Stomach (tissue), 9 donors: ENCODE data around the gene PALLD. TPM values are rescaled to one million over a fixed set of nuclear protein-coding genes. Genes with fewer than 3 reads are reported as not detected.

ENCODE experiments used
- DNase-seq, 2 donors: peaks; one replicate each; pipeline versions ENCODE4 v3.0.0 to v3.0.0-alpha.2; 2013 to 2019
- H3K27ac ChIP-seq, 5 donors: fragments of 200-600 bp in 4 of 5; sonication (generic) in 4 of 5; one replicate each; pipeline ENCODE4 v1.5.1; 2013 to 2019; ENCODE audit warnings: mild to moderate bottlenecking in 1 of 5, moderate library complexity in 1 of 5
- H3K27me3 ChIP-seq, 3 donors: fragments of 200-600 bp; sonication (generic); one replicate each; pipeline ENCODE4 v1.5.1; 2017 to 2019; ENCODE audit warnings: mixed run types in 1 of 3
- H3K36me3 ChIP-seq, 4 donors: fragments of 200-600 bp; sonication (generic); 1 replicate in 3 of 4; 2 replicates in 1 of 4; pipeline ENCODE4 v1.5.1; 2016 to 2019
- H3K4me1 ChIP-seq, 4 donors: fragments of 200-600 bp; sonication (generic); one replicate each; pipeline ENCODE4 v1.5.1; 2016 to 2019
- H3K4me3 ChIP-seq, 4 donors: fragments of 200-600 bp; sonication (generic) in 3 of 4; one replicate each; pipeline ENCODE4 v1.5.1; 2016 to 2019; ENCODE audit warnings: mild to moderate bottlenecking in 1 of 4
- H3K9me3 ChIP-seq, 4 donors: fragments of 200-600 bp; sonication (generic); one replicate each; pipeline ENCODE4 v1.5.1; 2016 to 2019
- CTCF ChIP-seq, 7 experiments: fragments of 450-650 bp in 4 of 7; fragments of 200-600 bp in 3 of 7; sonication (generic) in 3 of 7; IDR thresholded peaks; one replicate each; pipeline ENCODE4 v1.5.1; 2016 to 2019; ENCODE audit warnings: antibody characterized with exemption in 7 of 7, control low read depth in 2 of 7, mild to moderate bottlenecking in 1 of 7
- EP300 ChIP-seq: sonication (generic); formaldehyde crosslinking; IDR thresholded peaks from one replicate; pipeline ENCODE4 v1.6.1; 2017; ENCODE audit warnings: antibody characterized with exemption
- POLR2A ChIP-seq, 4 donors: fragments of 450-650 bp; IDR thresholded peaks; one replicate each; pipeline ENCODE4 v1.6.1; 2016; ENCODE audit warnings: antibody characterized with exemption in 4 of 4, control low read depth in 2 of 4, mild to moderate bottlenecking in 1 of 4, moderate library complexity in 1 of 4
- POLR2AphosphoS5 ChIP-seq, 3 donors: sonication (generic); formaldehyde crosslinking; IDR thresholded peaks; one replicate each; pipeline ENCODE4 v1.6.1; 2016; ENCODE audit warnings: antibody characterized with exemption in 3 of 3
- WGBS, 5 donors: extraction: QIAGEN DNeasy Blood & Tissue Kit in 3 of 5; methylation state at CpG; one replicate each; pipeline versions ENCODE4 v1.1.5 to v1.1.7; 2013 to 2018; 5-methylcytosine and 5-hydroxymethylcytosine counted together
- intact Hi-C: fragments of 100-400 bp; cut with DNase I; formaldehyde crosslinking; loops from one replicate; pipeline ENCODE4 v1.15.1; 2023; ENCODE audit warnings: low total_unique reads
- polyA plus RNA-seq, 3 donors: library from polyadenylated mRNA; stranded (reverse); fragments of 200-250 nt; gene quantifications; one replicate each; pipeline ENCODE4 v1.2.3, GENCODE V29; 2013
- total RNA-seq, 5 donors: library from RNA; depleted of rRNA; stranded (reverse); fragments of >200 nt; gene quantifications; one replicate each; pipeline versions ENCODE4 v1.1.0 to v1.2.3, GENCODE V29; 2014 to 2016
- donor health status: healthy with polysubstance abuse.
- donor health status: Bipolar disorder and iron deficiency.
- donor health status: healthy.

Gene PALLD
- total and polyA plus RNA-seq, 8 donors = 75.9 to 984 (median 206) TPM

GRCh38 chr4:168621806-168622589, 125.1 kb downstream of the PALLD start:
- TF ChIP-seq EP300 (no peak), POLR2AphosphoS5 (IDR thresholded peaks at IDR 0.05) (no peak), POLR2A (IDR thresholded peaks at IDR 0.05) (no peak)
- no peak overlapping the region for H3K4me3 ChIP-seq
- no peak for DNase-seq
- H3K27me3 ChIP-seq = no peaks in the 10 kb centered on the region
- H3K4me1 ChIP-seq = no peaks in the 10 kb centered on the region
- no peak overlapping the region for H3K27ac ChIP-seq
- intact Hi-C loops = no loop called here
- H3K9me3 ChIP-seq = no peaks in the 10 kb centered on the region
- H3K36me3 ChIP-seq = no peaks in the 10 kb centered on the region
- WGBS, 5 donors = 78 to 88% (median 87%) methylated on average over 9 of the region's 9 CpGs

- Histone ChIP-seq H3K36me3 (no peaks in the 10 kb centered on the region), H3K4me1 (no peaks in the 10 kb centered on the region), H3K27ac (no peak overlapping the region), H3K4me3 (no peak overlapping the region), H3K9me3 (no peaks in the 10 kb centered on the region), H3K27me3 (no peaks in the 10 kb centered on the region)
- intact Hi-C loops = no loop called here
- 81 to 87% (median 82%) methylated on average over 5 of the region's 5 CpGs for WGBS, 5 donors
- TF ChIP-seq CTCF (IDR thresholded peaks at IDR 0.05) = no peak
- no peak for TF ChIP-seq POLR2A (IDR thresholded peaks at IDR 0.05)
- TF ChIP-seq EP300 = no peak
- no peak for TF ChIP-seq POLR2AphosphoS5 (IDR thresholded peaks at IDR 0.05)
- DNase-seq = no peak
Observed at GRCh38 chr4:168622600-168622999, 125.7 kb downstream of the PALLD start.

- no peaks in the 10 kb centered on the region for H3K36me3 ChIP-seq
- H3K27me3 ChIP-seq = no peaks in the 10 kb centered on the region
- TF ChIP-seq CTCF (IDR thresholded peaks at IDR 0.05) = no peak
- no peak for TF ChIP-seq EP300
- no peak for TF ChIP-seq POLR2A (IDR thresholded peaks at IDR 0.05)
- no peak for TF ChIP-seq POLR2AphosphoS5 (IDR thresholded peaks at IDR 0.05)
- no peak overlapping the region for H3K27ac ChIP-seq
- H3K4me3 ChIP-seq = no peak overlapping the region
- H3K9me3 ChIP-seq = no peaks in the 10 kb centered on the region
- intact Hi-C loops = no loop called here
- no peaks in the 10 kb centered on the region for H3K4me1 ChIP-seq
- DNase-seq = no peak
Observed at GRCh38 chr4:168623011-168623410, 126.2 kb downstream of the PALLD start.

- no peak for DNase-seq
- no peaks in the 10 kb centered on the region for H3K27me3 ChIP-seq
- 84 to 94% (median 94%) methylated on average over 5 of the region's 5 CpGs for WGBS, 5 donors
Observed at GRCh38 chr4:168623484-168623883, 126.6 kb downstream of the PALLD start.

GRCh38 chr4:168628251-168628650, 131.4 kb downstream of the PALLD start:
- H3K4me1 ChIP-seq = peaks cover 12 to 28% (median 18%) of the 10 kb centered on the region in 4 donors

More at GRCh38 chr4:168623484-168623883, 126.6 kb downstream of the PALLD start:
- Histone ChIP-seq H3K9me3 (no peaks in the 10 kb centered on the region), H3K4me3 (no peak overlapping the region), H3K27ac (no peak overlapping the region), H3K4me1 (no peaks in the 10 kb centered on the region), H3K36me3 (no peaks in the 10 kb centered on the region)
- no peak for TF ChIP-seq POLR2A (IDR thresholded peaks at IDR 0.05)
- intact Hi-C loops = no loop called here

More at GRCh38 chr4:168628251-168628650, 131.4 kb downstream of the PALLD start:
- intact Hi-C loops = no loop called here
- 64 to 91% (median 77%) methylated on average over 5 of the region's 5 CpGs for WGBS, 5 donors
- no peak for TF ChIP-seq POLR2A (IDR thresholded peaks at IDR 0.05)
- no peak for TF ChIP-seq CTCF (IDR thresholded peaks at IDR 0.05)
- TF ChIP-seq EP300 = no peak
- TF ChIP-seq POLR2AphosphoS5 (IDR thresholded peaks at IDR 0.05) = no peak
- Histone ChIP-seq H3K27me3 (peaks cover 0 to 20% (median 0%) of the 10 kb centered on the region in 3 donors), H3K27ac (no peak overlapping the region), H3K4me3 (no peak overlapping the region), H3K36me3 (no peaks in the 10 kb centered on the region), H3K9me3 (no peaks in the 10 kb centered on the region)
- no peak for DNase-seq
